Epithelial cell of esophagus (primary cell): Measurements from ENCODE around the gene PREX1.

ENCODE experiments used
- DNase-seq: peaks from one replicate; pipeline ENCODE4 v3.0.0; 2010; ENCODE audit warnings: low read depth
- H3K4me3 ChIP-seq: 2 replicates; pipeline ENCODE4 v1.5.1; 2011; ENCODE audit warnings: mild to moderate bottlenecking, low read length, control low read depth
- CTCF ChIP-seq: IDR thresholded peaks from 2 replicates; pipeline ENCODE4 v1.5.1; 2011; ENCODE audit warnings: low read depth, mild to moderate bottlenecking, low read length, control low read depth, inconsistent platforms; ENCODE audit not compliant: insufficient read depth; ENCODE audit errors: missing control alignments

Gene PREX1

GRCh38 chr20:48793776-48794175, 34.0 kb downstream of the PREX1 start:
- no peak for TF ChIP-seq CTCF
- no peak for DNase-seq
- H3K4me3 ChIP-seq: no peak overlapping the region

- TF ChIP-seq CTCF: no peak
- no peak overlapping the region for H3K4me3 ChIP-seq
- no peak for DNase-seq
Observed at GRCh38 chr20:48791666-48792071, 36.1 kb downstream of the PREX1 start.

- H3K4me3 ChIP-seq: no peak overlapping the region
- no peak for DNase-seq
- TF ChIP-seq CTCF: no peak
Observed at GRCh38 chr20:48791014-48791413, 36.8 kb downstream of the PREX1 start.

GRCh38 chr20:48790473-48791003, 37.3 kb downstream of the PREX1 start:
- DNase-seq: no peak
- H3K4me3 ChIP-seq: no peak overlapping the region
- TF ChIP-seq CTCF: no peak

GRCh38 chr20:48789781-48790472, 37.9 kb downstream of the PREX1 start:
- no peak for DNase-seq
- H3K4me3 ChIP-seq: no peak overlapping the region
- TF ChIP-seq CTCF: no peak

- TF ChIP-seq CTCF: no peak
- H3K4me3 ChIP-seq: no peak overlapping the region
- DNase-seq: no peak
Observed at GRCh38 chr20:48789185-48789668, 38.6 kb downstream of the PREX1 start.
